Measurements from ENCODE around the gene OR4M1. TPM values are rescaled to one million over a fixed set of nuclear protein-coding genes. Genes with fewer than 3 reads are reported as not detected.
A peak's percentile ranks its signal among the peaks of the same experiment; 100 is the strongest.
"Not testable (repeated sequence)": the region's sequence is repeated elsewhere in the genome, so short reads cannot be mapped to it uniquely, and the experiment has no call there.

Gene OR4M1
- total RNA-seq = not detected
- polyA plus RNA-seq = not detected
- long read RNA-seq, donor 1 = 0 reads
- long read RNA-seq, donor 2 = 0 reads
- long read RNA-seq, donor 3 = 0 reads

- H3K36me3 ChIP-seq; ATAC-seq; H3K27ac ChIP-seq; H3K4me1 ChIP-seq; DNase-seq; H3K27me3 ChIP-seq; intact Hi-C loops (cut with DNase I); H3K4me3 ChIP-seq: not testable (repeated sequence)
- WGBS, 2 donors = 5 to 8% methylated on average over 1 of the region's 1 CpG
- H3K9me3 ChIP-seq = peaks cover 0 to 21% (median 0%) of the 10 kb centered on the region in 11 donors
Measured at GRCh38 chr14:19773204-19773603, at the start of gene OR4M1. TSS of gene OR4M1 (plus strand) at chr14:19773504. CDS start at chr14:19780323, 6,819 bp downstream.

GRCh38 chr14:19729359-19729758, 43.9 kb upstream of the OR4M1 start:
- ATAC-seq (no peak), DNase-seq (no peak)
- no peak overlapping the region for H3K27ac ChIP-seq

GRCh38 chr14:19729763-19730162, 43.5 kb upstream of the OR4M1 start:
- Histone ChIP-seq H3K27me3 (no peaks in the 10 kb centered on the region), H3K9me3 (peaks cover 0 to 60% (median 18%) of the 10 kb centered on the region in 11 donors), H3K4me3 (no peak overlapping the region), H3K36me3 (no peaks in the 10 kb centered on the region), H3K4me1 (no peaks in the 10 kb centered on the region), H3K27ac (no peak overlapping the region)
- TF ChIP-seq CTCF (IDR thresholded peaks at IDR 0.05) = no peak
- 61 to 70% methylated on average over 2 of the region's 2 CpGs for WGBS, 2 donors
- ATAC-seq (peak in 1 of 8 donors; percentile 27), DNase-seq (no peak)
- intact Hi-C loops (cut with DNase I) = no loop called here

More at GRCh38 chr14:19729359-19729758, 43.9 kb upstream of the OR4M1 start:
- no peak overlapping the region for H3K4me3 ChIP-seq
- TF ChIP-seq CTCF (IDR thresholded peaks at IDR 0.05) = no peak
- no peaks in the 10 kb centered on the region for H3K4me1 ChIP-seq
- H3K36me3 ChIP-seq = no peaks in the 10 kb centered on the region
- no peaks in the 10 kb centered on the region for H3K27me3 ChIP-seq
- intact Hi-C loops (cut with DNase I) = no loop called here
- peaks cover 0 to 61% (median 18%) of the 10 kb centered on the region in 11 donors for H3K9me3 ChIP-seq

GRCh38 chr14:19733893-19734292, 39.4 kb upstream of the OR4M1 start:
- H3K36me3 ChIP-seq; H3K4me1 ChIP-seq; DNase-seq; H3K27ac ChIP-seq; ATAC-seq; intact Hi-C loops (cut with DNase I); H3K27me3 ChIP-seq; H3K4me3 ChIP-seq: not testable (repeated sequence)
- WGBS, 2 donors = 66 to 73% methylated on average over 3 of the region's 3 CpGs
- H3K9me3 ChIP-seq = peaks cover 0 to 29% (median 9%) of the 10 kb centered on the region in 11 donors

GRCh38 chr14:19743256-19743655, 30.0 kb upstream of the OR4M1 start, which contains the start of gene OR4Q3:
TSS of gene OR4Q3 (plus strand) at chr14:19743571.
- Histone ChIP-seq H3K36me3 (no peaks in the 10 kb centered on the region), H3K27me3 (no peaks in the 10 kb centered on the region), H3K4me3 (no peak within 1 kb of the TSS), H3K4me1 (no peaks in the 10 kb centered on the region), H3K9me3 (peaks cover 0 to 33% (median 0%) of the 10 kb centered on the region in 11 donors), H3K27ac (no peak within 1 kb of the TSS)
- DNase-seq (no peak), ATAC-seq (no peak)
- no peak for TF ChIP-seq CTCF (IDR thresholded peaks at IDR 0.05)
- 65 to 71% methylated on average over 1 of the region's 1 CpG for WGBS, 2 donors
- intact Hi-C loops (cut with DNase I) = no loop called here

GRCh38 chr14:19752316-19752715, 21.0 kb upstream of the OR4M1 start:
- H3K4me3 ChIP-seq; DNase-seq; H3K4me1 ChIP-seq; H3K27ac ChIP-seq; ATAC-seq; H3K9me3 ChIP-seq; H3K36me3 ChIP-seq; intact Hi-C loops (cut with DNase I); H3K27me3 ChIP-seq: not testable (repeated sequence)
